WTC11 (cell line): ENCODE measurements around the gene PSORS1C1. TPM values are rescaled to one million over a fixed set of nuclear protein-coding genes. Genes with fewer than 3 reads are reported as not detected.

Experiments used
- ATAC-seq: fragments of 200-7000 bp; cut with Tn5 transposase; 2 replicates; pipeline ENCODE4 v1.10.0; 2021; ENCODE audit warnings: mild to moderate bottlenecking, moderate library complexity
- CTCF ChIA-PET: fragments of 300-600 bp; sonication (Branson Sonifier 250); formaldehyde crosslinking; loops from one replicate; lab custom pipeline; 2021; ENCODE audit warnings: antibody characterized with exemption; lab: Charles Lee
- POLR2A ChIA-PET: fragments of 350-600 bp; sonication (Branson Sonifier 250); formaldehyde crosslinking; loops from one replicate; lab custom pipeline; 2021; ENCODE audit warnings: antibody characterized with exemption; lab: Charles Lee
- DNase-seq: peaks from one replicate; pipeline ENCODE4 v3.0.0; 2021; ENCODE audit warnings: low spot score
- H3K27ac Mint-ChIP-seq: 2 replicates; pipeline ENCODE4 v1.8.0; 2021; ENCODE audit warnings: mixed read lengths
- H3K27me3 Mint-ChIP-seq: 2 replicates; pipeline ENCODE4 v1.8.0; 2021; ENCODE audit warnings: low read depth, mild to moderate bottlenecking, moderate library complexity, mixed read lengths
- H3K36me3 Mint-ChIP-seq: 2 replicates; pipeline ENCODE4 v1.8.0; 2021; ENCODE audit warnings: mixed read lengths
- H3K4me1 Mint-ChIP-seq: 2 replicates; pipeline ENCODE4 v1.8.0; 2022; ENCODE audit warnings: mixed read lengths
- H3K4me3 Mint-ChIP-seq: 2 replicates; pipeline ENCODE4 v1.8.0; 2021; ENCODE audit warnings: mild to moderate bottlenecking, moderate library complexity, mixed read lengths
- H3K9me3 Mint-ChIP-seq: 2 replicates; pipeline ENCODE4 v1.8.0; 2021; ENCODE audit warnings: mixed read lengths
- ATF6 ChIP-seq: sonication (generic); formaldehyde crosslinking; IDR thresholded peaks from 2 replicates; pipeline ENCODE4 v1.8.1; 2023; ENCODE audit warnings: mild to moderate bottlenecking, missing genetic modification reagents
- CTCF ChIP-seq: fragments of 200-600 bp; IDR thresholded peaks from 2 replicates; pipeline ENCODE4 v1.8.0; 2022; ENCODE audit warnings: antibody characterized with exemption
- EMX1 ChIP-seq: fragments of 250-450 bp; sonication (Bioruptor Pico); IDR thresholded peaks from 2 replicates; pipeline ENCODE4 v1.8.0; 2021; ENCODE audit warnings: mild to moderate bottlenecking
- MXD4 ChIP-seq: fragments of 250-450 bp; sonication (Bioruptor Pico); IDR thresholded peaks from 2 replicates; pipeline ENCODE4 v1.8.0; 2021; ENCODE audit warnings: mild to moderate bottlenecking, moderate library complexity, borderline replicate concordance
- MYBL2 ChIP-seq: sonication (generic); formaldehyde crosslinking; IDR thresholded peaks from 2 replicates; pipeline ENCODE4 v1.8.1; 2023; ENCODE audit warnings: mild to moderate bottlenecking, moderate library complexity, missing genetic modification reagents
- TEAD1 ChIP-seq: sonication (generic); formaldehyde crosslinking; IDR thresholded peaks from 2 replicates; pipeline ENCODE4 v1.8.0; 2022; ENCODE audit warnings: mild to moderate bottlenecking, missing genetic modification reagents
- USF1 ChIP-seq: sonication (generic); formaldehyde crosslinking; IDR thresholded peaks from 2 replicates; pipeline ENCODE4 v1.8.0; 2022; ENCODE audit warnings: mild to moderate bottlenecking, missing genetic modification reagents
- ZNF121 ChIP-seq: sonication (generic); formaldehyde crosslinking; IDR thresholded peaks from 2 replicates; pipeline ENCODE4 v1.8.0; 2023; ENCODE audit warnings: missing genetic modification reagents
- ZNF263 ChIP-seq: sonication (generic); formaldehyde crosslinking; IDR thresholded peaks from 2 replicates; pipeline ENCODE4 v1.8.1; 2022; ENCODE audit warnings: low read depth, mild to moderate bottlenecking, moderate library complexity, missing genetic modification reagents
- ZNF423 ChIP-seq: fragments of 250-450 bp; sonication (Bioruptor Pico); IDR thresholded peaks from 2 replicates; pipeline ENCODE4 v2.1.2; 2022; ENCODE audit warnings: mild to moderate bottlenecking, moderate library complexity
- ZNF425 ChIP-seq: fragments of 250-450 bp; sonication (Bioruptor Pico); conservative IDR thresholded peaks from 2 replicates; pipeline ENCODE4 v1.9.0; 2021; ENCODE audit warnings: mild to moderate bottlenecking
- ZNF671 ChIP-seq: fragments of 250-450 bp; sonication (Bioruptor Pico); IDR thresholded peaks from 2 replicates; pipeline ENCODE4 v1.8.0; 2021; ENCODE audit warnings: mild to moderate bottlenecking
- ZSCAN18 ChIP-seq: fragments of 250-450 bp; sonication (Bioruptor Pico); IDR thresholded peaks from 2 replicates; pipeline ENCODE4 v2.1.2; 2022; ENCODE audit warnings: mild to moderate bottlenecking, moderate library complexity
- total RNA-seq: library from RNA; stranded (reverse); gene quantifications from 3 replicates; pipeline ENCODE4 v1.2.3, GENCODE V29; 2021

PSORS1C1 gene
- total RNA-seq, 1 experiment from 2014 or later = 0.66 TPM

- TF ChIP-seq ZSCAN18 = no peak
- no peak for TF ChIP-seq ATF6
- no peak for TF ChIP-seq USF1 (CRISPR knock-in tag)
- no peak for TF ChIP-seq ZNF425 (CRISPR knock-in tag)
Measured at GRCh38 chr6:31076611-31077010, 38.0 kb upstream of the PSORS1C1 start (continued).

GRCh38 chr6:31079656-31080261, 34.8 kb upstream of the PSORS1C1 start:
- H3K9me3 Mint-ChIP-seq = no peaks in the 10 kb centered on the region
- peaks cover 11% of the 10 kb centered on the region for H3K4me1 Mint-ChIP-seq
- CTCF ChIA-PET = interaction anchor here (0.5 to 6.3 kb wide), 71 partner anchors 8 to 613 kb away, joined by 3 to 106 read pairs (median 5); partner anchors contain the start of genes DHX16, GTF2H4, IER3 and MUCL3
- H3K27ac Mint-ChIP-seq = no peak overlapping the region
- no peaks in the 10 kb centered on the region for H3K27me3 Mint-ChIP-seq
- no peak overlapping the region for H3K4me3 Mint-ChIP-seq
- H3K36me3 Mint-ChIP-seq = no peaks in the 10 kb centered on the region
- DNase-seq = peak; percentile 80
- TF ChIP-seq CTCF = peak; percentile 39
- no peak for TF ChIP-seq MXD4 (CRISPR knock-in tag)
- ATAC-seq = peak; percentile 82
- POLR2A ChIA-PET = interaction anchor here (0.7 to 1.4 kb wide), 3 partner anchors 9 to 34 kb away, joined by 3 to 7 read pairs (median 6); no protein-coding TSS in a partner anchor

GRCh38 chr6:31081872-31082271, 32.7 kb upstream of the PSORS1C1 start:
- ChIA-PET POLR2A (no interaction called here), CTCF (interaction anchor here (0.6 to 6.3 kb wide), 7 partner anchors 11 to 403 kb away, joined by 3 to 106 read pairs (median 4); partner anchors contain the start of genes PSORS1C1 and VARS2)
- TF ChIP-seq EMX1 = no peak
- H3K27me3 Mint-ChIP-seq = no peaks in the 10 kb centered on the region
- no peak overlapping the region for H3K4me3 Mint-ChIP-seq
- no peaks in the 10 kb centered on the region for H3K36me3 Mint-ChIP-seq
- ATAC-seq = no peak
- peaks cover 13% of the 10 kb centered on the region for H3K4me1 Mint-ChIP-seq
- H3K27ac Mint-ChIP-seq = no peak overlapping the region
- DNase-seq = no peak
- no peaks in the 10 kb centered on the region for H3K9me3 Mint-ChIP-seq

GRCh38 chr6:31083742-31084354, 30.8 kb upstream of the PSORS1C1 start:
- H3K4me1 Mint-ChIP-seq = peaks cover 19% of the 10 kb centered on the region
- ATAC-seq (peak; percentile 78), DNase-seq (peak; percentile 83)
- ChIA-PET POLR2A (interaction anchor here (0.5 to 2.2 kb wide), 3 partner anchors 12 to 410 kb away, joined by 3 to 10 read pairs (median 5); no protein-coding TSS in a partner anchor), CTCF (interaction anchor here (0.6 to 1.8 kb wide), 24 partner anchors 8 to 411 kb away, joined by 3 to 12 read pairs (median 4); partner anchors contain the start of genes DDR1, DHX16, GTF2H4 and VARS2)
- H3K4me3 Mint-ChIP-seq = no peak overlapping the region
- no peaks in the 10 kb centered on the region for H3K9me3 Mint-ChIP-seq
- no peaks in the 10 kb centered on the region for H3K36me3 Mint-ChIP-seq
- no peaks in the 10 kb centered on the region for H3K27me3 Mint-ChIP-seq
- no peak overlapping the region for H3K27ac Mint-ChIP-seq
- TF ChIP-seq ZNF671 (CRISPR knock-in tag) (no peak), CTCF (peak; percentile 54), MYBL2 (no peak), ZNF121 (CRISPR knock-in tag) (peak; percentile 90), ZNF263 (no peak), ZNF423 (CRISPR knock-in tag) (peak; percentile 26; the same call in 1 of the 2 replicates), TEAD1 (CRISPR knock-in tag) (no peak)
